HepG2 (cell line): ENCODE results near the gene JMJD1C. TPM values are rescaled to one million over a fixed set of nuclear protein-coding genes. Genes with fewer than 3 reads are reported as not detected.
"Not testable (repeated sequence)": the region's sequence is repeated elsewhere in the genome, so short reads cannot be mapped to it uniquely, and the experiment has no call there.

Experiments used
- ATAC-seq: fragments of 200-7000 bp; cut with Tn5 transposase; 3 replicates; pipeline ENCODE4 v1.9.1; 2020; ENCODE audit warnings: mild to moderate bottlenecking, moderate library complexity
- BruUV-seq: library from RNA; stranded (reverse); fragments of 400-500 nt; replicated peaks from 2 replicates; lab custom pipeline; 2021; lab: Mats Ljungman, UMichigan
- CTCF ChIA-PET: fragments of 300-600 bp; formaldehyde crosslinking; extraction: SDS; loops from one replicate; lab custom pipeline; 2021; ENCODE audit warnings: low total read pairs, inconsistent platforms, low intra/inter-chr PET ratio; lab: Yijun Ruan, JAX
- POLR2A ChIA-PET: fragments of 350-600 bp; sonication (Branson Sonifier 250); formaldehyde crosslinking; loops from one replicate; lab custom pipeline; 2020; ENCODE audit warnings: antibody characterized with exemption, inconsistent platforms; lab: Yijun Ruan, JAX
- DNase-seq: peaks from one replicate; pipeline ENCODE4 v3.0.0-alpha.2; 2015; ENCODE audit warnings: low spot score
- FAIRE-seq: peaks from 3 replicates; lab custom pipeline; 2011; peaks lifted over from hg19 to GRCh38; lab: Jason Lieb, UNC
- H2AFZ ChIP-seq: one replicate; pipeline ENCODE4 v1.6.1; 2011; ENCODE audit warnings: low read length, inconsistent platforms
- H3K27ac ChIP-seq: fragments of 300-600 bp; 3 replicates; pipeline ENCODE4 v1.8.0; 2011; ENCODE audit warnings: mixed run types, mild to moderate bottlenecking, mixed read lengths, low read length, inconsistent platforms; ENCODE audit not compliant: insufficient read depth; ENCODE audit errors: extremely low read length
- H3K27me3 ChIP-seq, 2 experiments: fragments of 200-600 bp in 1 of 2; 2 replicates in 1 of 2; 3 replicates in 1 of 2; pipeline versions ENCODE4 v1.6.0 to v1.8.0; 2011; ENCODE audit warnings: low read length in 2 of 2, mild to moderate bottlenecking in 2 of 2, moderate library complexity in 2 of 2, inconsistent platforms in 1 of 2; ENCODE audit not compliant: insufficient read depth in 2 of 2, control insufficient read depth in 1 of 2
- H3K36me3 ChIP-seq, 2 experiments: fragments of 200-600 bp in 1 of 2; replicated peaks in 1 of 2; 2 replicates in 1 of 2; 3 replicates in 1 of 2; pipeline versions ENCODE4 v1.5.1 to v1.8.0; 2011; ENCODE audit warnings: low read length in 2 of 2, inconsistent platforms in 1 of 2; ENCODE audit not compliant: insufficient read depth in 2 of 2, control insufficient read depth in 1 of 2
- H3K4me1 ChIP-seq: 2 replicates; pipeline ENCODE4 v1.5.1; 2012; ENCODE audit warnings: low read length, inconsistent platforms; ENCODE audit not compliant: insufficient read depth
- H3K4me2 ChIP-seq: 2 replicates; pipeline ENCODE4 v1.6.0; 2011; ENCODE audit warnings: low read depth, low read length, inconsistent platforms
- H3K4me3 ChIP-seq, 3 experiments: fragments of 200-600 bp in 1 of 3; sonication (generic), shearing (Covaris generic) in 1 of 3; replicated peaks in 1 of 3; 2 replicates each; pipeline ENCODE4 v1.5.1; 2011 to 2016; ENCODE audit warnings: low read length in 3 of 3, inconsistent platforms in 2 of 3, low read depth in 2 of 3, mild to moderate bottlenecking in 2 of 3, control low read depth in 1 of 3, mixed read lengths in 1 of 3; ENCODE audit not compliant: insufficient read depth in 1 of 3
- H3K79me2 ChIP-seq: one replicate; pipeline ENCODE4 v1.6.1; 2011; ENCODE audit warnings: low read length, inconsistent platforms; ENCODE audit not compliant: insufficient read depth
- H3K9ac ChIP-seq: 2 replicates; pipeline ENCODE4 v1.6.0; 2011; ENCODE audit warnings: mild to moderate bottlenecking, low read depth, low read length, inconsistent platforms; ENCODE audit not compliant: insufficient read depth
- H3K9me3 ChIP-seq: 2 replicates; pipeline ENCODE4 v1.5.1; 2012; ENCODE audit warnings: mild to moderate bottlenecking, low read length
- H4K20me1 ChIP-seq: 2 replicates; pipeline ENCODE4 v1.6.0; 2011; ENCODE audit warnings: inconsistent platforms, mild to moderate bottlenecking, low read length, moderate library complexity; ENCODE audit not compliant: insufficient read depth
- ELF3 ChIP-seq: IDR thresholded peaks from 2 replicates; pipeline ENCODE4 v1.6.1; 2016; ENCODE audit warnings: missing genetic modification reagents, missing compliant biosample characterization
- FOSL2 ChIP-seq: sonication (generic); formaldehyde crosslinking; IDR thresholded peaks from 2 replicates; pipeline ENCODE4 v1.4.0; 2020; ENCODE audit warnings: missing genetic modification reagents
- HOMEZ ChIP-seq: IDR thresholded peaks from 2 replicates; pipeline ENCODE4 v1.6.1; 2016; ENCODE audit warnings: low read depth
- KLF16 ChIP-seq, 2 experiments: sonication (generic) in 1 of 2; formaldehyde crosslinking in 1 of 2; IDR thresholded peaks; 2 replicates each; pipeline versions ENCODE4 v1.6.1 to v1.8.0; 2016 to 2023; ENCODE audit warnings: missing genetic modification reagents in 2 of 2, missing compliant biosample characterization in 1 of 2
- SMC3 ChIP-seq: IDR thresholded peaks from 2 replicates; pipeline ENCODE4 v1.6.1; 2011; ENCODE audit warnings: low read length, improper control_type of control experiment
- SNAPC2 ChIP-seq: sonication (generic); formaldehyde crosslinking; IDR thresholded peaks from 2 replicates; pipeline ENCODE4 v1.8.1; 2022; ENCODE audit warnings: mild to moderate bottlenecking, missing genetic modification reagents
- ZNF639 ChIP-seq: conservative IDR thresholded peaks from 2 replicates; pipeline ENCODE4 v1.6.1; 2018; ENCODE audit warnings: missing genetic modification reagents
- WGBS: methylation state at CpG from one replicate; pipeline ENCODE4 v1.1.6; 2017; ENCODE audit warnings: low lambda C conversion rate; 5-methylcytosine and 5-hydroxymethylcytosine counted together
- in situ Hi-C: cut with HindIII; loops from 2 replicates; pipeline ENCODE4 v1.10.0; 2017; ENCODE audit warnings: low pct_unique_long_range_greater_than_20kb; ENCODE audit not compliant: extremely low pct_ligation_motif_present
- intact Hi-C: fragments of 100-400 bp; cut with micrococcal nuclease; formaldehyde crosslinking; loops from one replicate; pipeline ENCODE4 v1.10.0; 2022; ENCODE audit not compliant: unreplicated experiment
- polyA plus RNA-seq, 8 experiments: library from polyadenylated mRNA; depleted of rRNA in 3 of 8; stranded (reverse) in 7 of 8; unstranded in 1 of 8; fragments of >200 nt; fragmentation: Illumina TruSeq in 4 of 8; extraction: Trizol in 4 of 8; gene quantifications; 2 replicates each; pipeline versions ENCODE4 v1.2.1 to v1.2.3, GENCODE V29; 2011 to 2016; ENCODE audit warnings: low read depth in 4 of 8, missing spikeins in 1 of 8, mixed read lengths in 1 of 8; ENCODE audit not compliant: insufficient read depth in 1 of 8
- total RNA-seq, 5 experiments: library from RNA; depleted of rRNA; stranded (reverse); fragments of >200 nt; fragmentation: Illumina TruSeq; extraction: Trizol; gene quantifications; 2 replicates each; pipeline ENCODE4 v1.2.3, GENCODE V29; 2016; ENCODE audit warnings: low read depth in 1 of 5
- TF ChIP-seq, protein P1 (sequence below): IDR thresholded peaks from 2 replicates; pipeline ENCODE4 v1.6.1; 2016; ENCODE audit warnings: mild to moderate bottlenecking, missing biosample characterization, missing genetic modification reagents

JMJD1C gene
- total and polyA plus RNA-seq, 2 of the 13 experiments (the other 11 are each of a cell fraction or from before 2014, with no cell fraction given), result 42.3 to 42.7 TPM

GRCh38 chr10:63236113-63236935 is 229.5 kb downstream of the JMJD1C start:
- no peak overlapping the region for H2AFZ ChIP-seq
- no peak overlapping the region for H3K9ac ChIP-seq
- peaks cover 0 to 11% of the 10 kb centered on the region in 2 experiments; a peak in 3 of 5 replicates for H3K36me3 ChIP-seq
- FAIRE-seq (no peak), ATAC-seq (peak; percentile 69)
- H3K27ac ChIP-seq, result peak overlapping the region; percentile 26
- CTCF ChIA-PET, result no interaction called here
- H3K4me3 ChIP-seq, result no peak overlapping the region
- H3K79me2 ChIP-seq, result peaks cover 90% of the 10 kb centered on the region
- peak; percentile 61; the same call in 1 of the 2 replicates for TF ChIP-seq HOMEZ (CRISPR knock-in tag)
- TF ChIP-seq ZNF639, result no peak
- TF ChIP-seq SNAPC2 (CRISPR knock-in tag), result no peak
- TF ChIP-seq, protein P1, sequence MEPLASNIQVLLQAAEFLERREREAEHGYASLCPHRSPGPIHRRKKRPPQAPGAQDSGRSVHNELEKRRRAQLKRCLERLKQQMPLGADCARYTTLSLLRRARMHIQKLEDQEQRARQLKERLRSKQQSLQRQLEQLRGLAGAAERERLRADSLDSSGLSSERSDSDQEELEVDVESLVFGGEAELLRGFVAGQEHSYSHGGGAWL, result no peak
- TF ChIP-seq FOSL2 (CRISPR knock-in tag), result peak; percentile 79
- peak; percentile 87 for TF ChIP-seq ELF3 (CRISPR knock-in tag)
- no peak for TF ChIP-seq SMC3
- no peak for TF ChIP-seq KLF16 (CRISPR knock-in tag; IDR thresholded peaks at IDR 0.05)
- TF ChIP-seq, all 625 proteins: peak for 3
- peak; percentile 44 for DNase-seq
- Histone ChIP-seq H3K27me3 (no peaks in the 10 kb centered on the region), H3K4me1 (peaks cover 11% of the 10 kb centered on the region; the same call in 1 of the 2 replicates), H4K20me1 (peaks cover 63% of the 10 kb centered on the region), H3K4me2 (no peak overlapping the region; the same call in 1 of the 2 replicates), H3K9me3 (no peaks in the 10 kb centered on the region)
- in situ Hi-C loops, result no loop called here
- POLR2A ChIA-PET, result interaction anchor here (0.8 to 1.1 kb wide), 4 partner anchors 21 to 103 kb away, joined by 3 to 5 read pairs (median 4); partner anchors contain the start of gene NRBF2
- 98% methylated on average over 2 of the region's 2 CpGs for WGBS
- BruUV-seq, result no TSS peak
- intact Hi-C loops, result no loop called here

GRCh38 chr10:63235136-63235535 is 230.6 kb downstream of the JMJD1C start:
- H3K4me3 ChIP-seq, H3K9ac ChIP-seq, H3K27ac ChIP-seq, H3K4me2 ChIP-seq, H3K36me3 ChIP-seq, CTCF ChIA-PET, POLR2A ChIA-PET, BruUV-seq, intact Hi-C loops, ATAC-seq, H3K9me3 ChIP-seq, H2AFZ ChIP-seq, DNase-seq, H3K27me3 ChIP-seq, FAIRE-seq, in situ Hi-C loops: not testable (repeated sequence)
- H3K4me1 ChIP-seq, result peaks cover 11% of the 10 kb centered on the region; the same call in 1 of the 2 replicates
- H3K79me2 ChIP-seq, result peaks cover 90% of the 10 kb centered on the region
- H4K20me1 ChIP-seq, result peaks cover 64% of the 10 kb centered on the region
- 97% methylated on average over 10 of the region's 10 CpGs for WGBS
